ENCODE results near the gene NTN3.
A peak's percentile ranks its signal among the peaks of the same experiment; 100 is the strongest.

Gene NTN3

DNA sequence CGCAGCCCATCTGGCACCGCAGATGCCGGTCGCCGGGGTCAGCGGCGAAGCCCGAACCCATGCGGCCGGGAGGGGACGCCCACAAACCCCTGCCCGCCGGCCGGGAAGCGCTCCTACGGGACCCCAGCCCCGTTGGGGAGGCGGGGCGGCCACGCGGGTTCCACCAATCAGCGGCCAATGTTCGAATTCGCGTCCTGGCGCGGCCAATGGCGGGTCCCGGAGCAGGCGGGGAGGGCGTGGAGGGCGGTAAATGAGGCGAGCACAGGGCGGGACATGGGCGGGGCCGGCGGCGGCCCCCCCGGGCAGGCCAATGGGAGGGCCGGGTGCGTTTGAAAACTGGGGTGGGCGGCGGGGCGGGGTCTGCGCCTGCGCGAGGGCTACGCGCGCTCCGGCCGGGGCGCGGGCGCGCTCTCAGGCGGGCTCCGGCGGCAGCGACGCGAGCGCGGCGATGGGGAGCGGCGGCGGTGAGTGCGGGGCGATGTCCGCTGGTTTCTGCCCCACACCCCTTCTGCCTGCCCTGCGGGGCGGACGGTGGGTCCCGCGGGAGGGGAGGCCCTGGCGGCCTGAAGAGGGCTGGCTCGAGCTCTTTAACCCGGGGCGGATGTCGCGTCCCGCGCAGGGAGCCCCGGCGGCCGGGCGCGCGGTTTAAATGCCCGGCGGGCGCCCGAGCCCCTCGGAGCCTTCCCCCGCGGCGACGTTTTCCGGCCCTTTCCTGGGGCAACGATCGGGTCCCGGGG lies 41.9 kb upstream of the NTN3 start, which contains the start of gene CCNF:
Gene CCNF, plus strand, starts transcription at position 414 of the 737 bp plus-strand sequence. Its CDS starts 35 bp downstream, at position 449.
- Histone ChIP-seq H3K9me2 (replicated peaks; ENCODE audit: insufficient read depth, low read length) (no peaks in the 10 kb centered on the region), H4K20me1 (ENCODE audit: insufficient read depth, low read length) (no peaks in the 10 kb centered on the region), H3F3A (ENCODE audit: insufficient read depth, low read length) (no peaks in the 10 kb centered on the region), H3K4me2 (ENCODE audit: low read depth, low read length) (peak within 1 kb of the TSS; percentile 98), H2AFZ (ENCODE audit: low read length) (peak within 1 kb of the TSS; percentile 98), H3K9ac (ENCODE audit: low read length) (peak within 1 kb of the TSS; percentile 83), H3K79me2 (ENCODE audit: low read length) (peaks cover 40% of the 10 kb centered on the region), H3K4me1 (ENCODE audit: low read length) (peaks cover 10% of the 10 kb centered on the region), H3K36me3 (replicated peaks; ENCODE audit: insufficient read depth, low read length) (peaks cover 5% of the 10 kb centered on the region; the same call in 1 of the 2 replicates), H3K4me3 (ENCODE audit: low read length) (peak within 1 kb of the TSS; percentile 89), H3K27me3 (replicated peaks; ENCODE audit: insufficient read depth, low read length) (no peaks in the 10 kb centered on the region), H3K27ac (ENCODE audit: low read length) (peak within 1 kb of the TSS; percentile 37; the same call in 1 of the 2 replicates), H3K9me3 (replicated peaks; ENCODE audit: insufficient read depth, low read length) (no peaks in the 10 kb centered on the region)
- TF ChIP-seq EZH2 (optimal IDR thresholded peaks at IDR 0.05; ENCODE audit: low read depth, low read length) (no peak), EZH2phosphoT487 (IDR thresholded peaks at IDR 0.05; ENCODE audit: low read length) (no peak), CTCF (IDR thresholded peaks at IDR 0.05; ENCODE audit: low read length) (no peak)
- peak; percentile 96 for DNase-seq

GRCh38 chr16:2429771-2430663 lies 41.1 kb upstream of the NTN3 start:
- Histone ChIP-seq H2AFZ (ENCODE audit: low read length) (peak overlapping the region; percentile 88), H3K79me2 (ENCODE audit: low read length) (peaks cover 40% of the 10 kb centered on the region), H3K27me3 (replicated peaks; ENCODE audit: insufficient read depth, low read length) (no peaks in the 10 kb centered on the region), H3K4me3 (ENCODE audit: low read length) (peak overlapping the region; percentile 88), H3K9me2 (replicated peaks; ENCODE audit: insufficient read depth, low read length) (no peaks in the 10 kb centered on the region), H3K36me3 (replicated peaks; ENCODE audit: insufficient read depth, low read length) (peaks cover 5% of the 10 kb centered on the region; the same call in 1 of the 2 replicates), H3F3A (ENCODE audit: insufficient read depth, low read length) (no peaks in the 10 kb centered on the region), H3K4me2 (ENCODE audit: low read depth, low read length) (peak overlapping the region; percentile 93), H3K4me1 (ENCODE audit: low read length) (peaks cover 10% of the 10 kb centered on the region), H3K27ac (ENCODE audit: low read length) (no peak overlapping the region), H3K9me3 (replicated peaks; ENCODE audit: insufficient read depth, low read length) (no peaks in the 10 kb centered on the region), H4K20me1 (ENCODE audit: insufficient read depth, low read length) (no peaks in the 10 kb centered on the region), H3K9ac (ENCODE audit: low read length) (peak overlapping the region; percentile 77)
- no peak for TF ChIP-seq EZH2phosphoT487 (IDR thresholded peaks at IDR 0.05; ENCODE audit: low read length)
- peak; percentile 43 for TF ChIP-seq CTCF (IDR thresholded peaks at IDR 0.05; ENCODE audit: low read length)
- TF ChIP-seq EZH2 (optimal IDR thresholded peaks at IDR 0.05; ENCODE audit: low read depth, low read length), result no peak
- peak; percentile 71 for DNase-seq

GRCh38 chr16:2432286-2432685 lies 38.8 kb upstream of the NTN3 start:
- Histone ChIP-seq H3K27ac (ENCODE audit: low read length) (no peak overlapping the region), H2AFZ (ENCODE audit: low read length) (no peak overlapping the region), H3K36me3 (replicated peaks; ENCODE audit: insufficient read depth, low read length) (peaks cover 17% of the 10 kb centered on the region), H3K9me2 (replicated peaks; ENCODE audit: insufficient read depth, low read length) (no peaks in the 10 kb centered on the region), H3K79me2 (ENCODE audit: low read length) (peaks cover 40% of the 10 kb centered on the region), H3K27me3 (replicated peaks; ENCODE audit: insufficient read depth, low read length) (no peaks in the 10 kb centered on the region), H4K20me1 (ENCODE audit: insufficient read depth, low read length) (no peaks in the 10 kb centered on the region), H3K9me3 (replicated peaks; ENCODE audit: insufficient read depth, low read length) (no peaks in the 10 kb centered on the region), H3F3A (ENCODE audit: insufficient read depth, low read length) (no peaks in the 10 kb centered on the region), H3K4me2 (ENCODE audit: low read depth, low read length) (no peak overlapping the region), H3K4me3 (ENCODE audit: low read length) (no peak overlapping the region), H3K4me1 (ENCODE audit: low read length) (peaks cover 10% of the 10 kb centered on the region), H3K9ac (ENCODE audit: low read length) (no peak overlapping the region)
- DNase-seq, result no peak
- no peak for TF ChIP-seq EZH2phosphoT487 (IDR thresholded peaks at IDR 0.05; ENCODE audit: low read length)
- TF ChIP-seq CTCF (IDR thresholded peaks at IDR 0.05; ENCODE audit: low read length), result peak; percentile 13; the same call in 1 of the 2 replicates
- TF ChIP-seq EZH2 (optimal IDR thresholded peaks at IDR 0.05; ENCODE audit: low read depth, low read length), result no peak

All from MM.1S (cell line).